ENCODE data around the gene BRF1. TPM values are rescaled to one million over a fixed set of nuclear protein-coding genes. Genes with fewer than 3 reads are reported as not detected.
"Not testable (repeated sequence)": the region's sequence is repeated elsewhere in the genome, so short reads cannot be mapped to it uniquely, and the experiment has no call there.

The BRF1 gene
- total and polyA plus RNA-seq, 2 of the 13 experiments (the other 11 are each of a cell fraction or from before 2014, with no cell fraction given) = 5.1 to 11.0 TPM

DNA sequence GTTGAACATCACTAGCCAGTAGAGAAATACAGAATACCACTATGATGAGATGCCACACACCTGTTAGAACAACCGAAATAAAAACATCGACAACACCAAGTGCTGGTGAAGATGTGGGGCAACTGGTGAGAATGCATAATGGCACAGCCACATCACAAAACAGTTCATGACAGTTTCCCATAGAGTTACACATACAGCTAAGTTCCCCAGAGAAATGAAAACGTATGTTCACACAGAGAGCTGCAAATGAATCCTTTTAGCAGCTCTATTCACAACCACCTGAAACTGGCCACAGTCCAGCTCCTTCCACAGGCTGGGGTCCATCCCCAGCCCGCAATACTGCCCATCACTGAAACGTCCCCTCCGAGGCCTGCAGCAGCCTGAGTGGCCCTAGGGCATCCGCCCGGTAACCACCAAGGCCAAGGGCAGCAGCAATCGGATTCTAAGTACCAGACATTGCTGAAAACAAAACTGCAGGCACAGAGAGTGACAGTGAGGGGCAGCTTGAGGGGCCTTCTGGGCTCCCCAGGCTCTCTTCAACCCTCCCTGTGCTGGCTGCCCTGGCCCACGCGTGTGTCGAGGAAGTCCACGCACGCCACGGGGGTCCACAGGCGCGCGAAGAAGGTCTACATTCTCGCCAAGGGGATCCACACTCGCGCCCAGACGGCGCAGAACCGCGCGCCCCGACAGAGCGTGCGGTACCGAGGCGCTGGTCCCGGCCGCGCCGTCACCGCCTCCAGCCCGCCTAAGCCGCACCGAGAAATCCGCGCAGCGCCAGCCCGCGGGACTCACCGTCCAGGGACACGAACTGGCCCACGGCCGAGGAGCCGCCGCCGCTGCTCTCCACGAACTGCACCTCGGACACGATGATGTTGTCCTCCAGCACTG is 903 bp downstream of the BRF1 start (continued):
- TF ChIP-seq NRL (CRISPR knock-in tag; IDR thresholded peaks at IDR 0.05; ENCODE audit: borderline replicate concordance) (0 out of 2 replicates have a peak, but pooled peaks have one; percentile 50), AGO1 (IDR thresholded peaks at IDR 0.05; ENCODE audit: low read depth, low read length, poor library complexity, severe bottlenecking) (no peak), RARA (CRISPR knock-in tag; IDR thresholded peaks at IDR 0.05) (no peak), ZNF614 (CRISPR knock-in tag; IDR thresholded peaks at IDR 0.05; ENCODE audit: borderline replicate concordance) (no peak), ZNF747 (CRISPR knock-in tag; IDR thresholded peaks at IDR 0.05; ENCODE audit: borderline replicate concordance) (no peak), ZNF44 (CRISPR knock-in tag; IDR thresholded peaks at IDR 0.05) (no peak), MBNL3 (CRISPR knock-in tag; conservative IDR thresholded peaks at IDR 0.05) (no peak), ZFP41 (CRISPR knock-in tag; IDR thresholded peaks at IDR 0.05; ENCODE audit: borderline replicate concordance) (0 out of 2 replicates have a peak, but pooled peaks have one; percentile 55), ZNF589 (CRISPR knock-in tag; conservative IDR thresholded peaks at IDR 0.05) (0 out of 2 replicates have a peak, but pooled peaks have one; percentile 14), ZNF567 (CRISPR knock-in tag; IDR thresholded peaks at IDR 0.05; ENCODE audit: borderline replicate concordance) (no peak; the same call in 1 of the 2 replicates), RXRA (CRISPR knock-in tag; IDR thresholded peaks at IDR 0.05) (peak; percentile 23; the same call in 1 of the 2 replicates), ZNF292 (CRISPR knock-in tag; IDR thresholded peaks at IDR 0.05; ENCODE audit: borderline replicate concordance, low read depth) (peak; percentile 60; the same call in 1 of the 2 replicates)
- TF ChIP-seq, protein P1, sequence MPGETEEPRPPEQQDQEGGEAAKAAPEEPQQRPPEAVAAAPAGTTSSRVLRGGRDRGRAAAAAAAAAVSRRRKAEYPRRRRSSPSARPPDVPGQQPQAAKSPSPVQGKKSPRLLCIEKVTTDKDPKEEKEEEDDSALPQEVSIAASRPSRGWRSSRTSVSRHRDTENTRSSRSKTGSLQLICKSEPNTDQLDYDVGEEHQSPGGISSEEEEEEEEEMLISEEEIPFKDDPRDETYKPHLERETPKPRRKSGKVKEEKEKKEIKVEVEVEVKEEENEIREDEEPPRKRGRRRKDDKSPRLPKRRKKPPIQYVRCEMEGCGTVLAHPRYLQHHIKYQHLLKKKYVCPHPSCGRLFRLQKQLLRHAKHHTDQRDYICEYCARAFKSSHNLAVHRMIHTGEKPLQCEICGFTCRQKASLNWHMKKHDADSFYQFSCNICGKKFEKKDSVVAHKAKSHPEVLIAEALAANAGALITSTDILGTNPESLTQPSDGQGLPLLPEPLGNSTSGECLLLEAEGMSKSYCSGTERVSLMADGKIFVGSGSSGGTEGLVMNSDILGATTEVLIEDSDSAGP (CRISPR knock-in tag; IDR thresholded peaks at IDR 0.05; ENCODE audit: borderline replicate concordance) = peak; percentile 24; the same call in 1 of the 2 replicates
- TF ChIP-seq, protein P2, sequence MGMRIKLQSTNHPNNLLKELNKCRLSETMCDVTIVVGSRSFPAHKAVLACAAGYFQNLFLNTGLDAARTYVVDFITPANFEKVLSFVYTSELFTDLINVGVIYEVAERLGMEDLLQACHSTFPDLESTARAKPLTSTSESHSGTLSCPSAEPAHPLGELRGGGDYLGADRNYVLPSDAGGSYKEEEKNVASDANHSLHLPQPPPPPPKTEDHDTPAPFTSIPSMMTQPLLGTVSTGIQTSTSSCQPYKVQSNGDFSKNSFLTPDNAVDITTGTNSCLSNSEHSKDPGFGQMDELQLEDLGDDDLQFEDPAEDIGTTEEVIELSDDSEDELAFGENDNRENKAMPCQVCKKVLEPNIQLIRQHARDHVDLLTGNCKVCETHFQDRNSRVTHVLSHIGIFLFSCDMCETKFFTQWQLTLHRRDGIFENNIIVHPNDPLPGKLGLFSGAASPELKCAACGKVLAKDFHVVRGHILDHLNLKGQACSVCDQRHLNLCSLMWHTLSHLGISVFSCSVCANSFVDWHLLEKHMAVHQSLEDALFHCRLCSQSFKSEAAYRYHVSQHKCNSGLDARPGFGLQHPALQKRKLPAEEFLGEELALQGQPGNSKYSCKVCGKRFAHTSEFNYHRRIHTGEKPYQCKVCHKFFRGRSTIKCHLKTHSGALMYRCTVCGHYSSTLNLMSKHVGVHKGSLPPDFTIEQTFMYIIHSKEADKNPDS (CRISPR knock-in tag; IDR thresholded peaks at IDR 0.05) = 0 out of 2 replicates have a peak, but pooled peaks have one; percentile 39

DNA sequence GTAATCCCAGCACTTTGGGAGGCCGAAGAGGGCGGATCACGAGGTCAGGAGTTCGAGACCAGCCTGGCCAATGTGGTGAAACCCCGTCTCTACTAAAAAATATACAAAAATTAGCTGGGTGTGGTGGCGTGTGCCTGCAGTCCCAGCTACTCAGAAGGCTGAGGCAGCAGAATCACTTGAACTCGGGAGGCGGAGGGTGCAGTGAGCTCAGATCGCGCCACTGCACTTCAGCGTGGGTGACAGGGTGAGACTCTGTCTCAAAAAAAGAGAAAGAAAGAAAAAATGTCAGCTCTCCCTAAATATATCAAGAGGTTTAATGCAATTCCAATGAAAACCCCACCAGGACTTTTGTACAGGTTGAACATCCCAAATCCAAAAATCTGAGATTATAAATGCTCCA is 3.5 kb downstream of the BRF1 start:
- H2AFZ ChIP-seq (ENCODE audit: low read length); intact Hi-C loops (cut with micrococcal nuclease; ENCODE audit: unreplicated experiment); POLR2A ChIA-PET; H3K27ac ChIP-seq (ENCODE audit: extremely low read length, insufficient read depth, low read length); H3K36me3 ChIP-seq (replicated peaks in 1 of 2; ENCODE audit: control insufficient read depth in 1 of 2, insufficient read depth in 2 of 2, low read length in 2 of 2); in situ Hi-C loops (cut with HindIII; ENCODE audit: extremely low pct_ligation_motif_present, low pct_unique_long_range_greater_than_20kb); H3K4me2 ChIP-seq (ENCODE audit: low read depth, low read length); CTCF ChIA-PET (ENCODE audit: low intra/inter-chr PET ratio, low total read pairs); H3K27me3 ChIP-seq (ENCODE audit: control insufficient read depth in 1 of 2, insufficient read depth in 2 of 2, low read length in 2 of 2); H3K4me3 ChIP-seq (replicated peaks in 1 of 3; ENCODE audit: insufficient read depth in 1 of 3, low read depth in 2 of 3, low read length in 3 of 3); BruUV-seq (replicated peaks); H3K9me3 ChIP-seq (ENCODE audit: low read length); ATAC-seq; FAIRE-seq; H3K9ac ChIP-seq (ENCODE audit: insufficient read depth, low read depth, low read length); DNase-seq (ENCODE audit: low spot score): not testable (repeated sequence)
- peaks cover 53% of the 10 kb centered on the region for H3K79me2 ChIP-seq (ENCODE audit: insufficient read depth, low read length)
- peaks cover 29% of the 10 kb centered on the region for H3K4me1 ChIP-seq (ENCODE audit: insufficient read depth, low read length)
- 97% methylated on average over 11 of the region's 11 CpGs for WGBS (ENCODE audit: low lambda C conversion rate)
- peaks cover 10% of the 10 kb centered on the region; the same call in 1 of the 2 replicates for H4K20me1 ChIP-seq (ENCODE audit: insufficient read depth, low read length)

All from HepG2 (cell line).